GM12892 (cell line): Measurements from ENCODE around the gene TRIM52.

Source experiments
- DNase-seq: peaks from one replicate; pipeline ENCODE4 v3.0.0; 2011; ENCODE audit not compliant: insufficient read length
- FAIRE-seq: peaks from 2 replicates; lab custom pipeline; 2011; peaks lifted over from hg19 to GRCh38; lab: Jason Lieb, UNC
- POLR2A ChIP-seq: IDR thresholded peaks from 2 replicates; pipeline ENCODE4 v1.6.1; 2011; ENCODE audit warnings: low read depth, low read length, control low read depth
- POLR2AphosphoS5 ChIP-seq: IDR thresholded peaks from 2 replicates; pipeline ENCODE4 v1.6.1; 2011; ENCODE audit warnings: low read depth, low read length, control low read depth
- TAF1 ChIP-seq: IDR thresholded peaks from 2 replicates; pipeline ENCODE4 v1.6.1; 2011; ENCODE audit warnings: low read depth, mild to moderate bottlenecking, control low read depth, low read length, borderline replicate concordance

The TRIM52 gene

DNA sequence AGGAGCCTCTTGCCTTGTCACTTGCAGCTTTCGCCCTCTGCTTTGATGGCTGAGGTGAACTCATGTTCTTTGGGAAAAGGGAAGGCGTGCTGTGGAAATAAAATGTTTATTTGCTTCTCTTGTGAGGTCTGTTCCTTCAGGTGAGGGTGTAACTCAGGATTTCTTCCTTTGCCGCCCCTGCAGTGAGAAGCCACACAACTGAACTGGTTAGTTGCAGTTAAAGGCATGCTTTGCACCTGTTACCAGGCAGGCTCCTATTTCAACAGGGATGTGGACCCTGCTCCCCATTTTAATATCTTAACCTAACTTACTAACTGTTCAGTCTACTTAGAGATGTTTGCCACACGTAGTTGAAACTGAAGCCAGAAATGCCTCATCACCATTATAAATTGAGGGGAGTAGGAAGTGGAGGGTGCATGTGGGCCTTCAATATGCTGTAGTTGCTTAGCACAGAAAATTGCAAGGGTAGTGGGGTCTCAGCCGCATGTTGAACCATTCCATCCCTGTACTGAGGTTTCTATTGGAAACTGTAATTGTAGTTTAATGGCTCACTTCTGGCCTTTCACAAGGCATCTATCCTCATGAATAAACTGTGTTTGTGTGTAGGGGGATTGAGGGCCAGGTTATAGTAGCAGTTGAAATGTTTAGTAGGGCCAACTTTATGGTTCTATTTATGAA is 25.1 kb downstream of the TRIM52 start:
- DNase-seq (no peak), FAIRE-seq (no peak)
- peak; percentile 86 for TF ChIP-seq POLR2A
- no peak for TF ChIP-seq TAF1
- TF ChIP-seq POLR2AphosphoS5, result peak; percentile 71

GRCh38 chr5:181235323-181235688 is 25.6 kb downstream of the TRIM52 start:
- FAIRE-seq, result no peak
- TF ChIP-seq TAF1 (no peak), POLR2A (no peak), POLR2AphosphoS5 (no peak; the same call in 1 of the 2 replicates)
- DNase-seq, result no peak

GRCh38 chr5:181234455-181235306 is 26.3 kb downstream of the TRIM52 start:
- TF ChIP-seq POLR2AphosphoS5, result peak; percentile 72
- TF ChIP-seq POLR2A, result peak; percentile 65
- no peak for TF ChIP-seq TAF1
- no peak for DNase-seq
- FAIRE-seq, result no peak

DNA sequence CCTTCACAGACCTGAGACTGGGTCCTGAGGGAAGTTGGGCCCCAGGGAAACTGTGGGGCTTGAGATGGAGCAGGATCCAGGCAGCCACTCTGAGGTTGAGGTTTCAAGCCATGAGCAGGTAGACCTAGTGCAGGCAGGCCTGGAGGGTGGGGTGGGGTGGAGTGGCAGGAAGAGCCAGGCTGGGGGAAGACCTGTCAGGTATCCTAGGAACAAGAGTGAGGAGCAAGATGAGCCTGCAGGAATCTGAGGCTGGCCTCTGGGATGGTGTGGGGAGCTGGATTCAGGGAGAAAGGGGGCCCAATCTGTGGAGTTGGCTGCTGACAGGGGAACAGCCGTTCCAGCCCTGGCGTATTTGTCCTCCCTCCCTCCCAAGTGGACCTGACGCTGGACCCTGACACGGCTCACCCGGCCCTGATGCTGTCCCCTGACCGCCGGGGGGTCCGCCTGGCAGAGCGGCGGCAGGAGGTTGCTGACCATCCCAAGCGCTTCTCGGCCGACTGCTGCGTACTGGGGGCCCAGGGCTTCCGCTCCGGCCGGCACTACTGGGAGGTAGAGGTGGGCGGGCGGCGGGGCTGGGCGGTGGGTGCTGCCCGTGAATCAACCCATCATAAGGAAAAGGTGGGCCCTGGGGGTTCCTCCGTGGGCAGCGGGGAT is 27.0 kb downstream of the TRIM52 start:
- no peak for FAIRE-seq
- no peak for TF ChIP-seq TAF1
- TF ChIP-seq POLR2AphosphoS5, result peak; percentile 45; the same call in 1 of the 2 replicates
- DNase-seq, result no peak

- DNase-seq, result no peak
- TF ChIP-seq POLR2AphosphoS5, result no peak
- no peak for TF ChIP-seq TAF1
- no peak for TF ChIP-seq POLR2A
- no peak for FAIRE-seq
Observed at GRCh38 chr5:181233088-181233800, 27.7 kb downstream of the TRIM52 start.

DNA sequence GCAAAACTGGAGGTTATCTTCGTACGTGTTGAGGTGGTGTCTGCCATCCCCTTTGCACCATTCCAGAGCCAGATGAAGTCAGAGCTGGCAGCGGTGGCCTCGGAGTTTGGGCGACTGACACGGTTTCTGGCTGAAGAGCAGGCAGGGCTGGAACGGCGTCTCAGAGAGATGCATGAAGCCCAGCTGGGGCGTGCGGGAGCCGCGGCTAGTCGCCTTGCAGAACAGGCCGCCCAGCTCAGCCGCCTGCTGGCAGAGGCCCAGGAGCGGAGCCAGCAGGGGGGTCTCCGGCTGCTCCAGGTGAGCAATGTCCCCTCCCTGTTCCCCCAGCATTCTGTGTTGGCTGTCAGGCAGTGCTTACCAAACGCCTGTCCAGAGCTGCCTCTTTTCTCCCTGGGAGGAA is 28.4 kb downstream of the TRIM52 start:
- TF ChIP-seq POLR2A, result no peak
- no peak for DNase-seq
- FAIRE-seq, result no peak

- FAIRE-seq (no peak), DNase-seq (no peak)
- TF ChIP-seq TAF1 (no peak), POLR2A (no peak), POLR2AphosphoS5 (no peak)
Observed at GRCh38 chr5:181231432-181231831, 29.5 kb downstream of the TRIM52 start.

DNA sequence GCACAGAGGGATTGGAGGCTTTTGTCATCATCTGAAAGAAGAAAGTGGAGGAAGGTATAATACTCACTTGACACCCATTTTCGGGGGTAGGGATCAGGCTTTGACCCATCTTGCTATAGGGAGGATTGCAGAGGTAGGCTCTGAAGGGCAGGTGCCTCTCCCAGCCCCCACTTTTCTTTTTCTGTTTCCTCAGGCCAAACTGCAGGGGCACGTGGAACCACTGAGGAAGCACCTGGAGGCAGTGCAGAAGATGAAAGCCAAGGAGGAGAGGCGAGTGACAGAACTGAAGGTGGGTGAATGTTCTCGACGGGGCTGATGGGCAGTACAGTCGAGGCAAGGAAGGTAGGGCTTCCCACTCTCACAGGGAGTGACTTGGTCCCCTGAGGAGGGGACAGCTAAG is 30.4 kb downstream of the TRIM52 start:
- FAIRE-seq, result no peak
- no peak for DNase-seq

GRCh38 chr5:181229996-181230395 is 30.9 kb downstream of the TRIM52 start:
- TF ChIP-seq TAF1, result no peak
- FAIRE-seq, result no peak
- DNase-seq, result no peak

More for the DNA sequence above, 30.4 kb downstream of the TRIM52 start:
- TF ChIP-seq POLR2AphosphoS5 (no peak), TAF1 (no peak), POLR2A (no peak)

DNA sequence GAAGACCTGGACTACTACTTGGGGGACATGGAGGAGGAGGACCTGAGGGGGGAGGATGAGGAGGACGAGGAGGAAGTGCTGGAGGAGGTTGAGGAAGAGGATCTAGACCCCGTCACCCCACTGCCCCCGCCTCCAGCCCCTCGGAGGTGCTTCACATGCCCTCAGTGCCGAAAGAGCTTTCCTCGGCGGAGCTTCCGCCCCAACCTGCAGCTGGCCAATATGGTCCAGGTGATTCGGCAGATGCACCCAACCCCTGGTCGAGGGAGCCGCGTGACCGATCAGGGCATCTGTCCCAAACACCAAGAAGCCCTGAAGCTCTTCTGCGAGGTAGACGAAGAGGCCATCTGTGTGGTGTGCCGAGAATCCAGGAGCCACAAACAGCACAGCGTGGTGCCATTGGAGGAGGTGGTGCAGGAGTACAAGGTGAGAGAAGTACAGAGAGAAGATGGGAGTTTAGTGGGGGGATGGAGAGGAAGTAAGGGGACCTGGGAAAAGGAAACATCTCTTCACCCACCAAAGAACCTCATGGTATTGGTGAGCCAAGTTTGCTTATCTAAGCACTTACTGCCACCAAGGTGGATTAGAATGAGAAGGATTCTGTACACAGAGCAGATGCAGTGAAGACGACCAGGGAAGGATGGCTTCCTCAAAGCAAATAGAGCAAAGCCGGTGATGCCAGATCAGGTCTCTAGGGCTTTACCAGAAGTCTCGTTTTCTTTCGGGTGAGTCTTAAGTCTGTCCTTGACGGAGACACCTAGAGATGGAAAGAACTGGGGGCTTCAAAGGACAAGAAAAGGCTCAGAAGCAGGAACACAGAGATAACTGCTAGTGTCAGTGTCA is 36.3 kb downstream of the TRIM52 start:
- FAIRE-seq (peak; percentile 48), DNase-seq (no peak)
- TF ChIP-seq POLR2A, result no peak
- no peak for TF ChIP-seq POLR2AphosphoS5
- no peak for TF ChIP-seq TAF1

DNA sequence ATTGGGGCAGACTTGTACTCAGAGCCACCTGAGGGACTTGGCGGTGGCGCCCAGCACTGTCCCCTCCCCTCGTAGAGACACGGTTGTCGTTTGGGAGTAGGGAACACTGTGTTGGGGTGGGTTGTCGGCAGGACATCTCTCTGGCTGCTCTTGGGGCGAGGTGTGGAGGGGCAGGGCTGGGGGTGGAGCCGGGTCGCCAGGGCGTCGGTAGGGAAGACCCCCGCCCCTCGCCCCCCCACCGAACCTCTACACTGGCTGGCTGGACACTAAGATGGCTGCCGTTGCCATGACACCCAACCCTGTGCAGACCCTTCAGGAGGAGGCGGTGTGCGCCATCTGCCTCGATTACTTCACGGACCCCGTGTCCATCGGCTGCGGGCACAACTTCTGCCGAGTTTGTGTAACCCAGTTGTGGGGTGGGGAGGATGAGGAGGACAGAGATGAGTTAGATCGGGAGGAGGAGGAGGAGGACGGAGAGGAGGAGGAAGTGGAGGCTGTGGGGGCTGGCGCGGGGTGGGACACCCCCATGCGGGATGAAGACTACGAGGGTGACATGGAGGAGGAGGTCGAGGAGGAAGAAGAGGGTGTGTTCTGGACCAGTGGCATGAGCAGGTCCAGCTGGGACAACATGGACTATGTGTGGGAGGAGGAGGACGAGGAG is 37.1 kb downstream of the TRIM52 start:
- peak; percentile 40 for FAIRE-seq
- DNase-seq, result no peak
- TF ChIP-seq TAF1 (no peak), POLR2A (no peak; the same call in 1 of the 2 replicates), POLR2AphosphoS5 (no peak)
